Anterior cingulate cortex (tissue), 58 donors: ENCODE data around the gene DEXI.
A peak's percentile ranks its signal among the peaks of the same experiment; 100 is the strongest.
"Not testable (repeated sequence)": the region's sequence is repeated elsewhere in the genome, so short reads cannot be mapped to it uniquely, and the experiment has no call there.

Experiments used
- DNase-seq, 58 donors: peaks; one replicate each; lab custom pipeline; 2025; lab: John Stamatoyannopoulos, UW

DEXI gene

DNA sequence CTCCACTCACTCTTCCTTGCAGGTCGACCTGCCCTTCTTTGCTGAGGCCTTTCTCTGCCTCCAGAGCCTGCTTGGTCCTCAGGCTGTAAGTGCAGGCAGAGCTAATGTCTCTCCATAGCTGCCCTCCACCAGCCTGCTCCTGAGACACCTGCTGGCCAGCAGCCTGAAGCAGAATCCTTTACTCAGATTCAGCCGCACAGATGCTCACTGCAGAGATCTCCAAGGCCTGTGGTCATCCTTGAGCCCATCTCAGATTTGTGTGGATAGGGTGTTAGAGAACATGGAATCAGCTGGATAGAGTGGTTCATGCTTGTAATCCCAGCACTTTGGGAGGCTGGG lies 11.5 kb downstream of the DEXI start:
- DNase-seq = no peak

DNA sequence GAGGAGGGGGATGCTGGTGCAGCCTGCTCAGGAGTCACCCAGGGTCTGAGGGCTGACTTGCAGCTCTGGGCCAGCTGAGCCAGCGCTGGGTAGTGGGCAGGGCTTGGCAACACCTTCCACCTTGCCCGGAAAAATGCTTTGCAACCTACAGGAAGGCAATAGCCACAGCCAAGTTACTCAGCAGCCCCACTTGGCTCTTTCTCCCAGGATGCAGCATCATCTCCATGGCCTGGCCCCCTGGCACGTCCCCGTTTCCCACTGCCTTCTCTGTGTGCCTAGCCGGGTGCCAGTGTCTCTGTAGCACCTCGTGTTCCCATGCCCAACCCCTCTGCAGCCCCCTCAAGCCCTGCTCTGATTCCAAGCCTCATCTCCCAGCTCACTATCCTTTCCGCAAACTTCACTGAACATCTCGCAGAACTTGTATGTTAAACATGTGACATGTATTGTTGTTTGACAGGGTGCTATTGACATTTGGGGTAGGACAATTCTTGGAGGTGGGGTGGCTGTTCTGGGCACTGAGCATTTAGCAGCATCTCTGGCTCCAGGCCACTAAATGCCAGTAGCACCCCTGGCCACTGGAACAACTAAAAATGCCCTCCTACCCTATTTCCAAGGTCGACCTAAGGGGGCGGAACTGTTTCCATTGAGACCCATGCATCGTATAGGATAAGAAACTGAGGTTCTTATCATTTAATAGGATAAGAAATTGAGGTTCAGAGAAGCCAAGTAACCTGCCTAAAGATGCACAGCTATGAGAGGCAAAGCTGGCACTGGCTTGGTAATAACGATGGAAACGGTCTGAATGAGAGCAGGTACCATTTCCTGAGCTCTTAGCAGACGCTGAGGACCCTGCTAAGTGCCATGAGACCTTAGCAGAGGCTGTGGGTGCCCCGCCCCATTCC lies 12.2 kb downstream of the DEXI start:
- peak in 7 of 58 donors; percentile 6 to 67 (median 25) for DNase-seq

DNA sequence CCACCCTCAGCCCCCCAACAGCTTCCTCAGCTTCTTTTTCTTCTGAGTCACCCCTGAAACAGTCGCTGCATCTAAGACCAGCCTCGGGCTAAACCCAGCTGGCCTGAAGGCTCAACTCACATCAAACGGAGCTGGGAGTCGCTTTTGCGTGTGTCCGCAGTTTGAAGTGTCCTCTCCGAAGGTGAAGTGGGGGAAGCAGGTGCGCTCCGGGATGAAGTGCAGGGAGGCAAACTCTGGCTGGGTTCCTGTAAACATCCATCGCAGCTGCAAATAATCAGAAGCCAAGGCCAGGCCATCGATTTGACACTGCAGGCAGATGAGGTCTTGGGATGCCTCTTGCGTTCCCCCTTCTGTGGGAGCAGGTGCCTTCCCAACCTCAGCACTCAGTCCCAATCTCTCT lies 13.2 kb downstream of the DEXI start:
- not testable (repeated sequence) for DNase-seq

DNA sequence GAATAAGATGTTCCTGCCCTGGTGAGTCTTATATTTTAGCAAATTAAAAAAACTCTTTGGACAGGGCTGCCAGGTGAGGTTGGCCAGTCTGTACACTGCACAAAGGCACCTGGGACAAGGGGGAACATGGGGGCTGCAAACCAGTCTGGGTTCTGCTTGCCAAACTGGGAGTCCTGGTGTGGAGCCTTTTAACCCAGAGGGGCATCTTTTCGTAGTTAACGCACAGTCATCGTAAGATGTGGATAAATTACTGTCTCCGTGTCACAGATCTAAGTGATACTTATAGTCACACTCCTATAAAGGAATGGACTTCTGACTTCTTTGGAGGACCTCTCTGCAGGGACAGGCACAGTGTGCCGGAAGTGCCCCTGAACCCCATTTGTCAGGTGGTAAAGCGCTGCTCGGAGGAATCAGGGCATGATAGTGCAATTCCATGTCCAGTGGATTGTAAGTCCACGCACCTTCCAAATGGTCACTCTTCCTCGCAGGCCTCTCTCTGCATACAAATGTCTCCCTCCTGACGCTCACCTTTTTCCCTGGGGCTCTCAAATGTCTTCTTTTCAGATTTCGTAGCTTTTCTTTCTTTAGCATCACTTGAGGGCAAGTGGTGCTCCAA lies 14.7 kb downstream of the DEXI start:
- no peak for DNase-seq

DNA sequence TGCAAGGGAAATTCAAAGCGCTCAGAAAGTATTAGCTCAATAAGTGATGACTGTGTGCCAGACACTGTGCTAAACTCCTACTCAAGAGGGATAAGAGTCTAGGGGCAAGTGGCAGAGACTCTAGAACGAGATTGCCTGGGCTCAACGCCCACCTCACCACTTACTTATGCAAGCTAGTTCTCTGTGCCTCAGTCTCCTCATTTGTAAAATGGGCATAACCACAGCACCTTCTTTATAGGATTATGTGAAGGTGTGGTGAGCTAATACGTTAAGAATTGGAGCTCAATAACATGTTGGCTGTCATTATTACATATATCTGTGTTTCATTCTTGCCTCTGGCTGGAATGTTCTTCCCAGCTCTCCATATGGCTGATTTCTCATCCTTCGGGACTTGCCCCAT lies 15.4 kb downstream of the DEXI start:
- DNase-seq = no peak

DNA sequence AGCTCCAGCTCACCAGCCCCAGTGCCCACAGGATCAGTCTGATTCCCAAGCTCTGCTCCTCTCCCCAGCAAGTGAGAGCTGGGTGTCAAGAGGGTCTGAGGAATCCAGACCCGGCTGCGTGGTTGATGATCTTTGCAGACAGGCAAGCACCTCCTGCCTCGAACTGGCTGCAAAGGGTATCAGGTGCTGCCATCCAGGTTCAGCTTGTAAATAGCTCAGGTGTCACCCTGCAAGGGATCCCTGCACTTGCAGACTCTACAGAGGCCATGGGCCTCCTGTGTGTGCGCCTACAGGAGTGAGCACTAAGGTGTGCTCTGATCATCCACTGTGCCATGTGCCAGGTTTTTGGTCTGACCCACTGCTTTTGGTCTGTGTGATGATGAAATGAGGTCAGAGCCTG lies 16.2 kb downstream of the DEXI start:
- DNase-seq = no peak

- not testable (repeated sequence) for DNase-seq
Observed at GRCh38 chr16:10925285-10925684, 17.0 kb downstream of the DEXI start.

DNA sequence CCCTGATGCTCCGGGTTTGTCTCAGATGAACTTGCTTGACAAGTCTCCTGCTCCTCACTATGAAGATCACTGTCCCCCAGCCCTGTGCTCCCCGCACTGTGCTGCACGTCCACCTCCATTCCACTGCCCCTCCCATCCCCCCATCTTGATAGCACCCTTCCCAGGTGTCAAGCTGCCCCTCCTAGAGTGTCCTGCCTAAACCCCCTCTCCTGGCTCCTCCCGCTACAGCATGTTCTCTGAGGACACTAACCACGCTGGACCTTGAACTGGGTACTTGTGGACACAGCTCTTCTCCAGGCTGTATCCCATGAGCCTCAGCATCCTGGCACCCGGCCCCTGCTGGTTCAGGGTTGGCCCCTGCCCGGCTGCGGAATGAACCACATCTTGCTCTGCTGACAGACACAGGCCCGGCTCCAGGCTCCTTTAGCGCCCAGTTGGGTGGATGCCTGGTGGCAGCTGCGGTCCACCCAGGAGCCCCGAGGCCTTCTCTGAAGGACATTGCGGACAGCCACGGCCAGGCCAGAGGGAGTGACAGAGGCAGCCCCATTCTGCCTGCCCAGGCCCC lies 18.5 kb downstream of the DEXI start:
- DNase-seq = peak in 53 of 58 donors; percentile 7 to 83 (median 58)

GRCh38 chr16:10923146-10923649 lies 19.1 kb downstream of the DEXI start:
- DNase-seq = no peak

DNA sequence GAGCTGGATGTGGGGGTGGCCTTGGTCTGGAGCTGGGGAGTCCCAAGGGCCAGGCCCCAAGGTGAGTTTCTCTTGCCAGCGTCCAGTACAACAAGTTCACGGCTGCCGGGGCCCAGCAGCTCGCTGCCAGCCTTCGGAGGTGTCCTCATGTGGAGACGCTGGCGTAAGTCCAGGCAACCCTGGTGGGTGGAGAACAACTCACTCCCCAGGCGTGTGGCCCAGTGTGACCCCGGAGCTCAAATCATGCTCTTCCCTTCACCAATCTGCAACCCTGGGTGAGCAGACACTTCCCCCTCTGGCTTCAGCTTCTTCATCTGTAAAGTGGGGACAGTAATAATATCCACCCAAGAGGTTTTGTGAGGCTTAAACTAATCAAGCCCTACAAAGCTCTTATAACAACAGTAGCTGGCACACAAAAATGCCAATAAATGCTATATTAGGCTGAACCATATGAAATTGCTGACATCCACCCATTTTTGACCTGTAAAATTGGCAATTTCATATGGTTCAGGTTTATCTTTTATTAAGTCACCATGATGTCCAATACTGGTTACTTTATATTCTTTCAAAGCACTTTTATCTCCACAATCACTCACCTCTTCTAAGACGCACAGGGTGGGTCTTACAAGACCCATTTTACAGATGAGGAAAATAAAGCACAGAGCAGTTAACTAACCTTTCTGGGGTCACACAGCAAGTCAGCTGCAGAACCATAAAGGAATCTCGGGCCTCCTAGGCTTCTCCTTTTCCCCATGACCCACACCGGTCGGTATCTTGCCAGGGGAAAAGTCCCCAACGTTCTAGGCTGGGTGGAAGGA lies 19.7 kb downstream of the DEXI start:
- DNase-seq = peak in 4 of 58 donors; percentile 5 to 28 (median 22)

DNA sequence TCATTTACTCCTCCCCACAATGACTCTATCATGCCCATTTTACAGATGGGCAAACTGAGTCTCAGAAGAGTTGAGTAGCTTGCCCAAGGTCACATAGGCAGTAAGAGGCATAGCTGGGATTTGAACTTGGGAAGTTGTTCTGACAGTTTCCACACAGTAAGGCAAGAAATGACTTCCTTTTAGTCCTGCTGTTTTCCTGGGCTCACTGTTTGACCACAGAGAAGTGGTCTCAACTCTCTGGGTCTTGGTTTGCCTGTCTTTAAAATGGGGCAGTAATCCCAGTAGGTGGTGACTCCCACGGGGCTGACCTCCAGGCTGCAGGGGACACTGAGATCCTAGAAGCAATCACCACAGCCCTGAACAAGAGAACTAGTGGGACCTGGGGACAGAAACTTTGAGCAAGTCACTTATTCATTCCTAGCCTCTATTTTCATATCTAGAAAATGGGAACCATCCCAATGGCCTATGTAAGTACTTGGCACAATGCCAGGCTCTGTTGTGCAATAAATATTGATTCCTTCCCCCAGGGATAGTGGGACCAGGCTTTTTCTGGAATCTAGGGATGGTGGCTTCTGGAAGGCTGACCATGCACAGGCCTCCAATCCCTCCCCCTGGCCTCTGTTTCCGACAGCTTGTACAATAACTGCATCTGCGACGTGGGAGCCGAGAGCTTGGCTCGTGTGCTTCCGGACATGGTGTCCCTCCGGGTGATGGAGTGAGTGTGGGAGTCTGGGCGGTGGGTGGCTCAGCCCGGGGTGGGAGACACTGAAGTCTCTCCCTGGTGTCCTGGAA lies 20.5 kb downstream of the DEXI start:
- no peak for DNase-seq

GRCh38 chr16:10920726-10921427 lies 21.4 kb downstream of the DEXI start:
- DNase-seq = no peak

- no peak for DNase-seq
Observed at GRCh38 chr16:10919003-10919351, 23.3 kb downstream of the DEXI start.

GRCh38 chr16:10918294-10919002 lies 23.8 kb downstream of the DEXI start:
- peak in 55 of 58 donors; percentile 9 to 93 (median 75) for DNase-seq

DNA sequence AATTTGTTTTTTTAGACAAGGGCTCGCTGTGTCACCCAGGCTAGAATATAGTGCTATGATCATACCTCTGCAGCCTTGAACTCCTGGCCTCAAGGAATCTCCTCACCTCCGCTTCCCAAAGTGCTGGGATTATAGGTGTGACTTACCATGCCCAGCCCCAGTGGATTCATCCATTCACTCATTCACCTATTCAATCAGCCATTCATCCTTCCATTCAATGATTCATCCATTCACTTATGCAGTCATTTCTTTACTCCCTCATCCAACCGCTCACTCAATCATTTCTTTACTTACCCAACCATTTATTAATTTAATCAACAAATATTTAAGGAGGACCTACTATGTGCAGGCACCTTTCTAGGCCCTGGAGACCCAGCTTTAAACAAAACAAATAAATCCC lies 25.7 kb downstream of the DEXI start:
- no peak for DNase-seq

DNA sequence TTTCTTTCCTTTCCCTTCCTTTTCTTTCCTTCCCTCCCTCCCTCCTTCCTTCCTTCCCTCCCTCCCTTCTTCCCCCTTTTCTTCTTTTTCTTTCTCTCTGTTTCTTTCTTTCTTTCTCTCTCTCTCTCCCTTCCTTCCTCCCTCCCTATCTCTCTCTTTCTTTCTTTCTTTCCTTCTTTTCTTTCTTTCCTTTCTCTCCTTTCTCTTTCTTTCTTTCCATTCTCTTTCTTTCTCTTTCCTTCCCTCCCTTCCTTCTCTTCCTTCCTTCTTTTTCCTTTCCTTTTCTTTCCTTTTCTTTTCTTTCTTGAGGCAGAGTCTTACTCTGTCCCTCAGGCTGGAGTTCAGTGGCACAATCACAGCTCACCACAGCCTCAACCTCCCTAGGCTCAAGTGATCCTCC lies 31.0 kb downstream of the DEXI start:
- DNase-seq = no peak

GRCh38 chr16:10907757-10908045 lies 34.6 kb downstream of the DEXI start:
- DNase-seq = no peak

DNA sequence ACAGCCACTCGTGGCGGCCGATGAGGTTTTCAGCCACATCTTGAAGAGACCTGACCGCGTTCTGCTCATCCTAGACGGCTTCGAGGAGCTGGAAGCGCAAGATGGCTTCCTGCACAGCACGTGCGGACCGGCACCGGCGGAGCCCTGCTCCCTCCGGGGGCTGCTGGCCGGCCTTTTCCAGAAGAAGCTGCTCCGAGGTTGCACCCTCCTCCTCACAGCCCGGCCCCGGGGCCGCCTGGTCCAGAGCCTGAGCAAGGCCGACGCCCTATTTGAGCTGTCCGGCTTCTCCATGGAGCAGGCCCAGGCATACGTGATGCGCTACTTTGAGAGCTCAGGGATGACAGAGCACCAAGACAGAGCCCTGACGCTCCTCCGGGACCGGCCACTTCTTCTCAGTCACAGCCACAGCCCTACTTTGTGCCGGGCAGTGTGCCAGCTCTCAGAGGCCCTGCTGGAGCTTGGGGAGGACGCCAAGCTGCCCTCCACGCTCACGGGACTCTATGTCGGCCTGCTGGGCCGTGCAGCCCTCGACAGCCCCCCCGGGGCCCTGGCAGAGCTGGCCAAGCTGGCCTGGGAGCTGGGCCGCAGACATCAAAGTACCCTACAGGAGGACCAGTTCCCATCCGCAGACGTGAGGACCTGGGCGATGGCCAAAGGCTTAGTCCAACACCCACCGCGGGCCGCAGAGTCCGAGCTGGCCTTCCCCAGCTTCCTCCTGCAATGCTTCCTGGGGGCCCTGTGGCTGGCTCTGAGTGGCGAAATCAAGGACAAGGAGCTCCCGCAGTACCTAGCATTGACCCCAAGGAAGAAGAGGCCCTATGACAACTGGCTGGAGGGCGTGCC lies 35.1 kb downstream of the DEXI start:
- peak in 31 of 58 donors; percentile 3 to 66 (median 23) for DNase-seq
